HEK293 (cell line): ENCODE results near the gene LAMC3.

Source experiments
- KLF10 ChIP-seq: fragments of 450-650 bp; IDR thresholded peaks from 2 replicates; pipeline ENCODE4 v1.5.1; 2018; ENCODE audit warnings: missing biosample characterization, mild to moderate bottlenecking, missing genetic modification characterization
- MEIS1 ChIP-seq: sonication (generic); formaldehyde crosslinking; IDR thresholded peaks from 2 replicates; pipeline ENCODE4 v1.8.1; 2022; ENCODE audit warnings: missing genetic modification reagents, mild to moderate bottlenecking, borderline replicate concordance
- ZNF140 ChIP-seq: fragments of 450-650 bp; formaldehyde crosslinking; IDR thresholded peaks from 2 replicates; pipeline ENCODE4 v1.5.1; 2016; ENCODE audit warnings: missing biosample characterization, missing genetic modification characterization
- ZNF174 ChIP-seq: fragments of 450-650 bp; formaldehyde crosslinking; IDR thresholded peaks from 2 replicates; pipeline ENCODE4 v1.5.0; 2017; ENCODE audit warnings: missing biosample characterization, mild to moderate bottlenecking, missing genetic modification characterization
- ZNF571 ChIP-seq: fragments of 450-650 bp; formaldehyde crosslinking; IDR thresholded peaks from 2 replicates; pipeline ENCODE4 v1.5.0; 2017; ENCODE audit warnings: missing biosample characterization, missing genetic modification characterization
- ZNF747 ChIP-seq: fragments of 450-650 bp; formaldehyde crosslinking; IDR thresholded peaks from 2 replicates; pipeline ENCODE4 v1.5.1; 2016; ENCODE audit warnings: missing biosample characterization, missing genetic modification characterization
- TF ChIP-seq, protein P1 (sequence below): fragments of 450-650 bp; formaldehyde crosslinking; IDR thresholded peaks from 2 replicates; pipeline ENCODE4 v1.5.1; 2016; ENCODE audit warnings: missing biosample characterization, missing genetic modification characterization
- TF ChIP-seq, protein P2 (sequence below): fragments of 450-650 bp; formaldehyde crosslinking; IDR thresholded peaks from 2 replicates; pipeline ENCODE4 v1.5.1; 2016; ENCODE audit warnings: missing biosample characterization, missing genetic modification characterization
- TF ChIP-seq, protein P3 (sequence below): fragments of 450-650 bp; formaldehyde crosslinking; IDR thresholded peaks from 2 replicates; pipeline ENCODE4 v1.5.1; 2017; ENCODE audit warnings: missing biosample characterization, missing genetic modification characterization

DNA sequence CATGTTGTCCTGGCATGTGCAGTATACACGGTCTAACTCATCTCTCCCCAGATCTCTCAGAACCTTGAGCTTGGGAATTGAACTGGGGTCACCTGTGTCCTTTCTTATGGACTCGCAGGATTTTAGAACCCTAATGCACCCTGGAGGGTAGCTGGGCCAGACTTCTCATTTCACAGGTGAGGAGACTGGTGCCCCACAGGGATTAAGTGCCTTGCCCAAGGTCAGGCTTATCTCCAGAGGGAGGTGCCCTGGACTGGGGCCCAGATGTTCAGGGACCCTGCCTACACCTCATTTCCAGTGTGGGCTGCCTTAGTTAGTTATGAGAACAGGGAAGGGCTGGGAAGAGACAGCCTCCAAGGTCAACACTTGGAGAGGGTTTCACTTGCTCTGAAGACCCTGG, 112.4 kb downstream of the LAMC3 start:
- TF ChIP-seq, protein P1, sequence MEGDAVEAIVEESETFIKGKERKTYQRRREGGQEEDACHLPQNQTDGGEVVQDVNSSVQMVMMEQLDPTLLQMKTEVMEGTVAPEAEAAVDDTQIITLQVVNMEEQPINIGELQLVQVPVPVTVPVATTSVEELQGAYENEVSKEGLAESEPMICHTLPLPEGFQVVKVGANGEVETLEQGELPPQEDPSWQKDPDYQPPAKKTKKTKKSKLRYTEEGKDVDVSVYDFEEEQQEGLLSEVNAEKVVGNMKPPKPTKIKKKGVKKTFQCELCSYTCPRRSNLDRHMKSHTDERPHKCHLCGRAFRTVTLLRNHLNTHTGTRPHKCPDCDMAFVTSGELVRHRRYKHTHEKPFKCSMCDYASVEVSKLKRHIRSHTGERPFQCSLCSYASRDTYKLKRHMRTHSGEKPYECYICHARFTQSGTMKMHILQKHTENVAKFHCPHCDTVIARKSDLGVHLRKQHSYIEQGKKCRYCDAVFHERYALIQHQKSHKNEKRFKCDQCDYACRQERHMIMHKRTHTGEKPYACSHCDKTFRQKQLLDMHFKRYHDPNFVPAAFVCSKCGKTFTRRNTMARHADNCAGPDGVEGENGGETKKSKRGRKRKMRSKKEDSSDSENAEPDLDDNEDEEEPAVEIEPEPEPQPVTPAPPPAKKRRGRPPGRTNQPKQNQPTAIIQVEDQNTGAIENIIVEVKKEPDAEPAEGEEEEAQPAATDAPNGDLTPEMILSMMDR (tag by site-specific recombination): no peak
- TF ChIP-seq ZNF747 (tag by site-specific recombination) (no peak), MEIS1 (CRISPR knock-in tag) (no peak), ZNF174 (no peak), ZNF571 (no peak), KLF10 (tag by site-specific recombination) (no peak), ZNF140 (tag by site-specific recombination) (no peak)
- TF ChIP-seq, protein P2, sequence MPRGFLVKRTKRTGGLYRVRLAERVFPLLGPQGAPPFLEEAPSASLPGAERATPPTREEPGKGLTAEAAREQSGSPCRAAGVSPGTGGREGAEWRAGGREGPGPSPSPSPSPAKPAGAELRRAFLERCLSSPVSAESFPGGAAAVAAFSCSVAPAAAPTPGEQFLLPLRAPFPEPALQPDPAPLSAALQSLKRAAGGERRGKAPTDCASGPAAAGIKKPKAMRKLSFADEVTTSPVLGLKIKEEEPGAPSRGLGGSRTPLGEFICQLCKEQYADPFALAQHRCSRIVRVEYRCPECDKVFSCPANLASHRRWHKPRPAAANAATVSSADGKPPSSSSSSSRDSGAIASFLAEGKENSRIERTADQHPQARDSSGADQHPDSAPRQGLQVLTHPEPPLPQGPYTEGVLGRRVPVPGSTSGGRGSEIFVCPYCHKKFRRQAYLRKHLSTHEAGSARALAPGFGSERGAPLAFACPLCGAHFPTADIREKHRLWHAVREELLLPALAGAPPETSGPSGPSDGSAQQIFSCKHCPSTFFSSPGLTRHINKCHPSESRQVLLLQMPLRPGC (tag by site-specific recombination): no peak
- TF ChIP-seq, protein P3, sequence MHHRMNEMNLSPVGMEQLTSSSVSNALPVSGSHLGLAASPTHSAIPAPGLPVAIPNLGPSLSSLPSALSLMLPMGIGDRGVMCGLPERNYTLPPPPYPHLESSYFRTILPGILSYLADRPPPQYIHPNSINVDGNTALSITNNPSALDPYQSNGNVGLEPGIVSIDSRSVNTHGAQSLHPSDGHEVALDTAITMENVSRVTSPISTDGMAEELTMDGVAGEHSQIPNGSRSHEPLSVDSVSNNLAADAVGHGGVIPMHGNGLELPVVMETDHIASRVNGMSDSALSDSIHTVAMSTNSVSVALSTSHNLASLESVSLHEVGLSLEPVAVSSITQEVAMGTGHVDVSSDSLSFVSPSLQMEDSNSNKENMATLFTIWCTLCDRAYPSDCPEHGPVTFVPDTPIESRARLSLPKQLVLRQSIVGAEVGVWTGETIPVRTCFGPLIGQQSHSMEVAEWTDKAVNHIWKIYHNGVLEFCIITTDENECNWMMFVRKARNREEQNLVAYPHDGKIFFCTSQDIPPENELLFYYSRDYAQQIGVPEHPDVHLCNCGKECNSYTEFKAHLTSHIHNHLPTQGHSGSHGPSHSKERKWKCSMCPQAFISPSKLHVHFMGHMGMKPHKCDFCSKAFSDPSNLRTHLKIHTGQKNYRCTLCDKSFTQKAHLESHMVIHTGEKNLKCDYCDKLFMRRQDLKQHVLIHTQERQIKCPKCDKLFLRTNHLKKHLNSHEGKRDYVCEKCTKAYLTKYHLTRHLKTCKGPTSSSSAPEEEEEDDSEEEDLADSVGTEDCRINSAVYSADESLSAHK: no peak
